Activated CD4-positive, alpha-beta T cell treated with anti-CD3 and anti-CD28 coated beads for 48 hours (primary cell): ENCODE data around the gene HDAC9.
"Not testable (repeated sequence)": the region's sequence is repeated elsewhere in the genome, so short reads cannot be mapped to it uniquely, and the experiment has no call there.

Experiments
- DNase-seq: peaks from one replicate; pipeline ENCODE4 v3.0.0-alpha.2; 2020

Gene HDAC9

DNA sequence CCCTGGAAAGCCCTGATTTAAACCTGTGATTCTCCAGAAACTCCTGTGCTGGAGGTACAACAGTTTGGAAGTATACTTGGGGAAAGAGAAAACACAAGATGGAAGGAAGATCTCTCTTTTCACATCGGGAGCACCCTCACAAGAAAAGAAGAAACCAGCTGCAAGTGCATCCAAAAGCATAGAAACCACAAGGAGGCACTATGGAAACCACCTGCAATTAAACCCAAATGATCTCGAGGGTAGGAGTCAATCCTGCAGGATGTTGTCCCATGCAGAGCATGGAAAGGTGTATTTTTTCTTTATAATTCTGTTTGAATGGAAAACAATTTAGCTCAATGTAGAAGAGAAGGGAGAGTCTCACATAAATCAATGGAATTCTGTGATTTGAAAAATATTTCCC is 411.4 kb downstream of the HDAC9 start:
- no peak for DNase-seq

DNA sequence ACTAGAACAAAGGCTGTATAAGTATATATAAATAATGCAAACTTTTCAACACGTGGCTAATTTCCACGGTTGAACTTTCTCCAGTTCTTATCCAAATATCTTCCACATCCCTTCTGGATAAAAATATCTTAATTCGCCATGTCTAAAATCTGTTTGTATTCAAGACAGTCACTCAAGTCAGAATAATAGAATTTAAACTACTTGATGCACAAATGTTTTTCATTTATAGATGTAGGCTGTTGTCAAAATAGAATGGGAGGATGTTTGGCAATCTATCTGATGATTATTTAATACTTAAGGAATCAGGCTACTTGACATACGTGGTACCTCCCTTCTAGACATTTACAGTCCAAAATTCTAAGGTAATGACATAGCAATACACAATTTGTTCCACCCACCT is 417.6 kb downstream of the HDAC9 start:
- DNase-seq = no peak

DNA sequence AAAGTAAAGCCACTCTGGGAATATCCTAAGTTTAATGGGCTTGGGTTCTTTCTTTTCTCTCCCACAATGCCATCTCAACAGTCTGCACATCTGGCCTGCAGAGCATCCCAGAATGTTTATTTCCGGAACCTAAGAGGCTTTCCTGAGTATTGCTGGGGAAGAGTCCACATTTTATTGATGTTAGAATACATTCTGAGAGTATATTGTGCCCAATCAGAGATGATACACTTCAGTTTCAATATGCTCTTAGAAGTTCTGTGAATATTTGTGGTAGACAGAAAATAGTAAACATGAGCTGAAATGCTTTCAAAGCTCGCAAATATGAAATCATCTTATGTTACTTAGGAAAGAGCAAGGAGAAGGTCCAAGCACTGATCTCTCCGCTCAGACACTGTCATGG is 421.3 kb downstream of the HDAC9 start:
- no peak for DNase-seq

DNA sequence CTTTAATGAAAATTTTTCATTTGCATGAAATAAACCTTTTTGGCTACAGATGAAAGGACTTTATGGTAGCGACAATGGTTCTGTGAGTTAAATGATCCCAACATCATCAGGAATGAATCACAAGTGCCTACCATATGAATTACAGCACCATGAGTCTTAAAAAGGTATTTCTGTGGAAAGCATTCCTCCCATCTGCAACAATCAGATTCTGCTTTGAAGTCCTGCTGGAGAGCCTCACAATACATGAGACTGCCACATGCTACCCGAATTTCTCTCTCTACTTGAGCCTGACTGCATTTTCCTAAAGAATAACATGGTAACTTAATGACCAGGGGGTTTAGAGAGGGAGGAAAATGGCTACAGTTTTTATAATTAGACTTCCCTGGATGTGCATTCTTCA is 431.6 kb downstream of the HDAC9 start:
- DNase-seq = no peak

- no peak for DNase-seq
Measured at GRCh38 chr7:18936265-18936664, 440.7 kb downstream of the HDAC9 start.

DNA sequence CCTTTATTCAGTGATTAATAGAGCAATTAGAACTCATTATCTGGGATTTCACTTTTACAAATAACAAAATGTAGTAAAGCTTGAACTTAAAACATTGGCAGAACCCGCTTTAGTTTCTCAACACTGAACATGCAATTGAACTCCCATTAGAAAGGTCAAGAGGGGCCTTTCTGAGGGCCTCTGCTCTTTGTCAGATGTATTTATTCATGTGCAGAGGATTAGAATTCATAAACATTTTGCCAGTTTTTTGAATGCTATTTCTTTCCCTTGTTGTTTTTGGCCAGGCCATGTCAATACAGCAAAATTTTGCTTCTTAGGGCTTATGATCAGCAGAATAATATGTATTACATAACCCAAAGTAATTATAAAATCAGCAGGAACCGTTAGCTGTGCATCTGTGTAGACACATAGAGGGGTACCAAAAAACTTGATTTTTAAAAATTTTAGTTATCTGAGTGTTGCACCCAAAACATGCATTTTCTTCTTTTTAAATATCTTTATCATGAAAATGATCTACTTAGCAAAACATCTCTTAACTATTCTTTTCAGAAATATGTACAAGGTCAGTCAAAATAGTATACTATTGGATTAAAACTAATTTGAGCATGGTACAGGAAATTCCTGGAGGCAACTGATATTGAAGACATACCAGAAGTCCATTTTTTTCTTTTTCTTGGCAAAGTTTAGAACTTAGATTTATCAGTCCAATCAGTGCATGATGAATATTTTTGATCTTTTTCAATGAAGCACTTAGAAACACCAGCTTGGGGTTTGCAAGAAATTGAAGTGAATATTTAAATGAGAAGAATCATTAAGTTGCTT is 444.4 kb downstream of the HDAC9 start:
- no peak for DNase-seq

DNA sequence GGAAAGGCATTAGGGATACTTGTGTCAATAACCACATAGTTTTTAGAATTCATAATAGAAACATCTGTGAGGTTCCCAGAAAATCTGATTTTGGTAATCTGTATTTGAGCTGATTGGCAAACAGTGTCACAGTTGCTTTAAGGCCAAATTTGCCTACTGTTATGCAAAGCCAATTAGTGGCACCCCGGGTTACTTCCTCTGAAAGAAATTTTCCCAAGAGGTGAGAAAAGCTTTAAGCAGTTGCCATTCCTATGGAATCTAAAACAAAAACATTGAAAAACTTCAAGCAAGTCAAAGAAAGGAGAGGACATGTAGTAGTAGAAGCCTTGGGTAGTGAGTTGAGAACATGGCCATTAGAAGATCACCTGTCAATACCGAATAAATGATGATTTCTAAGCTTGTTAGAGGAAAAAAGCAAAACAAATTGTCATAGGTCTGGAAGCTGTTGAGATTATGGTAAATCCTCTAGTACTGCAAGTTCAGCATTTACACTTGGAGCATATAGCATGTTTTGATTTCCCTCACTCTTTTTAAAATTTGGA is 445.1 kb downstream of the HDAC9 start:
- DNase-seq = no peak

GRCh38 chr7:18941207-18941606 is 445.7 kb downstream of the HDAC9 start:
- DNase-seq = no peak

DNA sequence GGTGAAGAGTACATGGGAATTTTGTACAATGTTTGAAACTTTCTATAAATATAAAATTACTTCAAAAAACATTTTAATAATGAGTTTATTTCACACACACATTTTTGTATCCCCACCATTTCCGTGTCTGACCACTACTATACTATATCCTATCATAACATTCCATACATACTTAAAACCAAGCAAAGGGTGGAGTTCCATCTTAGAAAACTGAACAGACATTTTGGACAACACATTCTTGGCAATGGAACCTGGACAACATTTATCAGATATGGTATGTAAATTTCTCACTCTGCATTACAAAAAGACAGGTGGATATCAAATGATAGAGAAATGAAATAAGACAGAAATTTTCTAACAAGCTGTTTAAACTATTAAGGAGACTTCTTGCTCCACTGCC is 453.0 kb downstream of the HDAC9 start:
- no peak for DNase-seq

DNA sequence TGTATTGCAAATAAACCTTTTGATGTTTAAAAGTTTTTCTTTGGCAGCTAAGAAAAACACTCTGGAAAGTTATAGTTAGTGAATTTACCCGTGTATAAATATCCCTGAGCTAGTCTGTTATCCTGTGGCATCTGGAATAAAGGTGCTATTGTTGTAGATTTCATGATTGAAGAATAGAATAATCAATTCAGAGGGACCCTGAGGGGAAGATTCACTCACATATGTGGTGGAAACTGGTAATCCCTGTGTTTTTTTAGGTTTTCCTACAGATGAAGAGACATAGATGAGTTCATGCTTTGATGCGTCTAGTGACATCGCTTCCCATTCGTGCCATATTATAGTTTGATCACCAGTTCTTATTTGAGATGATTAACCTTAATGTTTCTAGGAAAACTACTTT is 457.3 kb downstream of the HDAC9 start:
- no peak for DNase-seq

DNA sequence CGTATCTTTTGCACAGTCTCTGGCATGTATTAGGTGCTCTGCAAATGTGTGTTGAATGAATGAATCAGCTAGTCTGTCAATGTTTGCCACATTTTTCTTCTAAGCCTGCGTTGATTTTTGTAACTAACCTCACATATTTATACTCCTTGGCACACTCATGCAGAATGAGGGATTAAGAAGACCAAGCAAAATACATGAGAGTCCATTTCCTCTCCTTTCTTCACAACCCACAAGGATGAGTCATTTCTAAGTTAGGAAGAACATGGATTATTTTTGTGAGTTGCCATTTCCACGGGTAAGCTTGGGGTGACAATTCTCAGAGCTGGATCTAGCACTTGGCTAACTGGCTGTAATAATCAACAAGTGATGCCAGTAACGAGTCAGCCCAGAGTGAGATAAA is 463.1 kb downstream of the HDAC9 start:
- DNase-seq = no peak

DNA sequence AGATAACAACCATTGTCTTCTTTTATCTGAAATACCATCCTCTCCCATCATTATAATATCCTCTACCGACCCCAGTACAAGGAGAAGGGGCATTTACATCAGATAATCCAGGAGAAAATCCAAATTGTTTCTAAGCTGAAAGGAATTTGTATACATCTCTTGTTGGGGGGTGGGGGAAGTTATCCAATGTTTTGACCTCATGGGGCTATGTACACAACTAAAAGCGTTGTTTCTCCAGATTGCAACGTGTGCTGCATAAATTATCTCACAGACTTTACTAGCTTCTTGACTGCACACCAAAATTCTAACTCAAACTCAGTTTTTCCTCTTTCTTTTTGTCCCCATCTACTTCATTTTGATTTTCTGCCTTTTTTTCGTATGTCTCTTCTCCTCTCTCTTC is 465.2 kb downstream of the HDAC9 start:
- no peak for DNase-seq

- DNase-seq = no peak
Measured at GRCh38 chr7:18962031-18962430, 466.5 kb downstream of the HDAC9 start.

DNA sequence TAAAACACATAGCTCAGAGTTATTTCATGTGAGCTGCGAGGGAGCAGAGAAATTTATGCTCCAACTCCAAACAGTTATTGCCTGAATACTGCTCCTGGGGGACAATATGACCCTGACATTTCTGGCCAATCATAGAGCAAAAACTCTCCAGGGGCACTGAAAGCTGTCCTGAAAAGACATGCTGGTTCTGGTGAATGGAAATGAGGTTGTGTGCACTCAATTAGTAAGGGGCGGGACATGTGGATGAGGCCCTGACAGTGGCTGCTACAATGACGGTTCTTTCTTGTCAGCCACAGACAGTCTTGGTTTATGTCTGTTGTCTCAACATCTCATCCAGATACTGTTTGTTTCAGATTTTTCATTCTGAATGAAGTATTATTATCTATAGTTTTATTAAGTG is 470.1 kb downstream of the HDAC9 start:
- no peak for DNase-seq

GRCh38 chr7:18967755-18968154 is 472.2 kb downstream of the HDAC9 start:
- not testable (repeated sequence) for DNase-seq

DNA sequence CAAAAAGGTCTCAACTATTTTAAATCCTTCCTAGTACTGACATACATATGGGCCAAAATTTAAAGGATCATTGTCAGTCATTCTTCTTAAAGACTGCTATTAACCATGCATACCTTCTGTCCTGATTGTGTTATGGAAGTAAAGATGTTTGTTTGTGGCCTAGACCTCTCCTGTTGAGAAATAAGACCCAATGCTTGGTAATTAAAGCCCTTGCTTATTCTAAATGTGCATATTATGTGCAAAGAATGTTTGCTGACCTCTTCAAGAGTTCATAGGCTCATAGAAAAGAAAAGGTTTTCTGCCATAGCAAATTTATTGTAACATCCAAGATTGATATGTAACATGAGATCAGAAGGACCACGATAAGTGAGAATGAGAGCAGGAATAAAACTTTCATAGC is 476.3 kb downstream of the HDAC9 start:
- DNase-seq = no peak

- no peak for DNase-seq
Measured at GRCh38 chr7:18974803-18975202, 479.3 kb downstream of the HDAC9 start.

DNA sequence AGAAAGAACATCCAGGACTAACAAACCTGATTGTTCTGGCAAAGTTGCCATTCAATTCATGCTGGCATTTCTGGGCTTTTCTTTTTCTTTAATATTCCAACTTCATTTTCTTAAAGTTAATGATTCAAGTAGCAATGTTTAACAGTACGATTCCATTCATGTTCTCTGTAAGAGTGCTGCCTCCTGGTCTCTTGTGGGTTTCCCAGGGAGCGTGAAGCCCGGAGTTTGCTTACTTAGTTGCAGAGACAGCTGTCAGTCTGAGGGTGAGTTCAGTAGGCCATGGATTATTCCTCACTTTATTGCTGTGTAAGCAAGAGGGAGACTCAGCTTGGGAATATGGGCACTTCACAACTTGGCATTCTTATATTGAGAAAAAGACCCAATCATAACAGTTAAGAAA is 479.7 kb downstream of the HDAC9 start:
- DNase-seq = no peak

GRCh38 chr7:18975689-18976280 is 480.2 kb downstream of the HDAC9 start:
- DNase-seq = no peak

DNA sequence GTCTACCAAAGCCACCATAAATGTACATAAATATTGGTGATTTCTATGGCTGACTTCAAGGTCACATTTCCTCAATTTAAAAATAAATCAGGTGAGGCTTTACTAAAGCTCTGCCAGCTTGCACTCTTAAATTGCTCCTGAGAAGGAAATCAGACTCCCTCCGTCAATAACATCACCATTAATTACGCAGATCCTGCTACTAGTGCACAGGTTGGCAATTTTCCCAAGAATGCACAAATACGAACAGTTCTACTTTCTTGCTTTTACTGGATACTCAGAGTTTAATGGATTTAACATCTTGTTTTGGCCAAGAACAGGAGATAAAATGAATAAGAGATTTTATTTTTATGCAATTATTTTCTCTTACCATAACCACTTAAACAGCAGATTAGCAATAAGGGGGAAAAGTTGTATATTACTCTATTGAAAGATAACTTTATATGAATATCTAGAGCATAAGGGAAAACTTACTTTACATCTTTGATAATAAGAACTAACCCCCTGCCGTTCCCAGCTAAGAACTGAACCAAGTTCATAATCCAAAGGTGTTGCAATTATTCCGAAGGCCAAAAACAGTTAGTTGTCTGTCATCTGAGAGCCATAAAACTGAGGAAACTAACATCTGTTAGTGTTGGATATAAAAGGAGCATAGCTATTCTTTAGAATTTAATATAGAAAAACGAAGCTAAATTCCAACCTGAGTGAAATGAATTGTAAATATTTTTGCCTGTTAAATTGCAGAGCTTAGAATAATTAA is 481.3 kb downstream of the HDAC9 start:
- no peak for DNase-seq

- DNase-seq = no peak
Measured at GRCh38 chr7:18978108-18978495, 482.6 kb downstream of the HDAC9 start.

- DNase-seq = not testable (repeated sequence)
Measured at GRCh38 chr7:18990700-18991099, 495.2 kb downstream of the HDAC9 start.

DNA sequence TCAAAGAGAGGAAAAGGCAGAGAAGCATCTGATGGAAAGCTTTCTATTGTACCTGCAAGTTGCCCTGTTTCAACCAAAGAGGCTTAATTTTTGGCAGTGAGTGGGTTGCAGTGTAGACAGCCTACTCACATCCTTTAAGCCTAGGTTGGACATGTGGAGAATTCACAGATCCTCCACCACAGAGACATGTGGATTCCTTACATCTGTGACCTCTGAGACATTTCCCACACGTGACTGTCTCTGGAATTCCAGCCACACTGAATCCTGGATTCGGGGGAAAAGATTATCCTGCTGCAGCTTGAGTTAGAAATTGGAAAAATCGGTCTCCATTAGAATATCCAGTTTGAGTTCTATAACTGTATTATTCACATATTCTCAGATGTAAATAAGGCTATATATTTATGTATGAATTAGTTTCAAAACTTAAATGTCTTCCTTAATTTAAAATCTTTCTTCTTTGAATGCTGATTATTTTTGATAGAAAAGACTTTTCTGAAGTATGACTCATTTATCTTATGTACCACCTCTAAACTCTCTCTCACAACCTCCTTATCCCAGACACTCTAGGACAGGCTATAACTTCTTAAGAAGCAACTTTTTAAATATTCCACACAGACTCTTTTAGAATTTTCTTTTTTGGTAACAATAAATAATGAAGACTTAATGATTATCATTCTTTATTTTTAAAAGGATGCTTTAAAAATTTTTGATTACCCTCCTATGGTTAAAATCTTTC is 498.6 kb downstream of the HDAC9 start:
- no peak for DNase-seq
